Fibroblast of skin of left quadriceps (primary cell): ENCODE results near the gene CLMP.
"Not testable (repeated sequence)": the region's sequence is repeated elsewhere in the genome, so short reads cannot be mapped to it uniquely, and the experiment has no call there.

Source experiments
- DNase-seq, 2 experiments: peaks; one replicate each; pipeline ENCODE4 v3.0.0-alpha.2; 2013; ENCODE audit warnings: low read depth in 2 of 2

The CLMP gene

DNA sequence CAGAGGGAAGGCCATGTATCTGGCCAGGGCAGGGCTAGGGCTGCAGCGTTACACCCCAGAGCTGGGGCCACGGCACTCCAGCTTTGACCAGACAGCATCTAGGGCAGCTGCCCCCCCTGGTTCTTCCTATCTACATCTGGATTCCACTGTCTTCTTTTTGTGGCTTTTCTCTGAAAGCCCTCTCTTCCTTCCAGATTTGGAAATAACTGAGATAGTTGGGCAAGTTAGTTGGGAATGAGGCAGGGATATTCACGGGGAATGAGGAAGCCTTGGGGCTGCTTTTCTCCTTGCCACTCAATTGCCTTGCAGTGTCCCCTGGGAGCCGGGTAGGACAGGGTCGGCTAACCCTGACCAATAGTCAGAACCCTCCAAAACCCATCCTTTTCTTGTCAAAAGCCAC lies 26.8 kb downstream of the CLMP start:
- DNase-seq: no peak

DNA sequence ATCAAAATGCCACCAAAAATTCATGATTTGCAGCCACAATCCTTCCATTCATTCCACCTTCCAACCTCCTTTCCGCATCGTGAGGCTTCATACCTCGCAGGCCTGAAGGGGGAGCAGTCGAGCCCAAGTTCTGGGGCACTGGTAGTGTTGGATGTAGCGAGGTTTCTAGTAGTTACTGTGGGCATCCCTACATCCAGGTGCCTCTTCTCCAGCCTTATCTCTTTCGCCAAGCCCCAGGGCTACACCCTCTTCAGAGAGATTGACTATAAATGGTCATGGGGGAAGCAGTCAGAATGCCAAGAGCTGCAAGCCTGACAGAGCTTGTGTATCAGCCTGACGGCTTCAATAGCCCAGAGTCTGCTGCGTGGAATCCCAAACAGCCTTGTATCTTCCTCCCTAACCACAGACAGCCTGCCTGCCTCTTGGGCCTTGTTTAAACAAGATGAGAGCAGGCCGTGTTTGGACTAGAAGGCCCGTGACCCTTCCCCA lies 28.9 kb downstream of the CLMP start:
- peak; percentile 61 to 64 for DNase-seq

DNA sequence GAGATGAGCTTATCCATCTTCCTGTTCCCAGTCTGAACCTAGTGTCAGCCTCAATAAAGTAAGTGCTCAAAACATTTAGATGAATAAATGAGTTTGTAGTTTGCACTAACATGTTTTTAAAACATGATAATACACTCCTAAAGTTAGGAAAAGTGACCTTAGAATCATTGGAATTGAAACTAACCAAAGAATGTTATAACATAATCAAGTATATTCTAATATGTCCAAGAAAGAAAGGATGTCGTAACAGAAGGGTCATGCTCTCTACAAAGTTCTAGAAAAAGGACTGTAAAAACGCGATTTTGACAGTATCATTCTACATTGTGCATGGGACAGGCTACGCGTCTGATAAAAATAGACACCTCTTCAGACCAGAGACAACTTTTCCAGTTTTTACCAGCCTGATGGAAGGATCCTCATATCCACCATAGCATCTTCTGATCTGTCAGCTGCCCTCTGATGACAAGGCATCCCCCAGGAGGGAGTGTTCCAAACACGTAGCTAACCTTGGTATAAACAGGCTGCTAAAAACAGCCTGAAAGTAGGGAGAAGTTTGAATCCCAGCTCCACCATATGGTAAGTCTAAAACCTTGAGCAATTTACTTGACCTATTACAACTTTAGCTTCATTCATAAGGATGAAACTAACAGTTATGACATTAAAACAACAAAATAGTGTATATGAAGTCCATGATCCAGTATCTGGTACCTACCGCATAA lies 30.2 kb downstream of the CLMP start:
- DNase-seq: no peak

DNA sequence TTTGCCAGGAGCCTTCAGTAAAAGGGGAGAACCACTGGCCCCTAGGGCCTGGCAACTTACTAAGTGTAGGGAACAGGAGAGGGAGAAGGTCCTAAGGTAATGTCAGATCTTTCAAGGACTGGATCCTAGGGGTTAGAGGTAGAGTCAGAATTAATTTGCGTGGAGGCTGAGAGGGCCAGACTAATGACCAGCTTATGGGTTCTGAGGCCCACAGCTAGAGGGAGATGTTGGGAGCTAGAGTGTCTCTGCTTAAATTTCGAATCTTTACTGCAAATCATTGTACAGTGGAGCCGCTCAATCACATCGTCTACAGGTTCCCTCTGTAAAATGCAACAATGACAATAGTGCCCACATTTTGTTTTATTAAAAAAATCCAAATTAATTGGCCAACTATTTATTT lies 31.4 kb downstream of the CLMP start:
- no peak for DNase-seq

DNA sequence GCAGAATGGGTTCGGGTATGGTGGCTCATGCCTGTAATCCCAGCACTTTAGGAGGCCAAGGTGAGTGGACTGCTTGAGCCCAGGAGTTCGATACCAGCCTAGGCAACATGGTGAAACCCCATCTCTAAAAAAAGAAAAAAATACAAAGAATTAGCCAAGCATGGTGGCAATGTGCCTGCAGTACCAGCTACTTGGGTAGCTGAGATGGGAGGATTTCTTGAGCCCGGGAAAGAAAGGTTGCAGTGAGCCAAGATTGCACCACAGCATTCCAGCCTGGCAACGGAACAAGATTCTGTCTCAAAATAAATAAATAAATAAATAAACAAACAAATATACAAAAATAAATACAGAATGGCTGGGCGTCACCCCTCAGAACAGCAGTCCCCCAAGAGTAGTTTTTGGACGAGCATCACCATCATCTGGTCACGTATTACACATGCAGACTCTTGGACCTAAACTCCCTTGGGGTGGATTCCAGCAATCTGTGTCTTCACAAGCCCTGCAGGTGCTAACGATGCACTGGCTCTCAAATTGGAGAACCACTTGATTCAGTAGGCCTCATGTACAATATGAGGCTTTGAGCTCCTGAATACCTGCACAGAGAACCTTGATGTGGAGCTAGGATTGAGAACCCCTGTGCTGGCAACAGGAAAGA lies 33.5 kb downstream of the CLMP start:
- no peak for DNase-seq

DNA sequence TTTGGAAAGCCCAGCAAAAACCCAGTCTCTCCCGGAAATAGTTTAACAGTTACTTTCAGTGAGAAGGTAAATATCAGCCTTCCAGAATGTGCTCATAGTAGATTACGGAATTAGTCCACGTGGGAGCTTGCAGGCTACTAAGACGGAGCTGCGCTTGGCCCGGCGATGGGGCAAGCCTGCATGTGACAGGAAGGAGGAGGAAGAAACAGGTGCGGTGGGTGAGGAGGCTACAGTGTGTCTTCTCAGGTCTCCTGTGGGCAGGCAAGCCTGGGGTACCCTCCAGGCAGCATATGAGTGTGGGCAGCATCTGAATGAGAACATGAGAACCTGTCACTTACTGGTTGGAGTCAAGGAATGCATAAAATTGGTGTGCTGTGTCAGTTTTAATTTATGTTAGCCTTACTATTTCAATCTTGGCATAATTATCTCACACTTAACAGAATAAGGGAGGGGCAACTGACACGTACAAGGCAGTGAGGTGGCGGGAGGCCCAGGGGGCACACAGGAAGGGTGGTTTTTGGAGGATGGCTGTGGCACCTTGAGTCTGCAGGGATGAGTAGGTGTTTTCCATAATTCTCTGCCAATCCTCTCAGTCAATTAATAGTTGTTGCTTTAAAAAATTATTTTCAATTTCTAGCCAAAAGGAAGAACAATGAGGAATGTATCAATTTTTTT lies 35.7 kb downstream of the CLMP start:
- no peak for DNase-seq

DNA sequence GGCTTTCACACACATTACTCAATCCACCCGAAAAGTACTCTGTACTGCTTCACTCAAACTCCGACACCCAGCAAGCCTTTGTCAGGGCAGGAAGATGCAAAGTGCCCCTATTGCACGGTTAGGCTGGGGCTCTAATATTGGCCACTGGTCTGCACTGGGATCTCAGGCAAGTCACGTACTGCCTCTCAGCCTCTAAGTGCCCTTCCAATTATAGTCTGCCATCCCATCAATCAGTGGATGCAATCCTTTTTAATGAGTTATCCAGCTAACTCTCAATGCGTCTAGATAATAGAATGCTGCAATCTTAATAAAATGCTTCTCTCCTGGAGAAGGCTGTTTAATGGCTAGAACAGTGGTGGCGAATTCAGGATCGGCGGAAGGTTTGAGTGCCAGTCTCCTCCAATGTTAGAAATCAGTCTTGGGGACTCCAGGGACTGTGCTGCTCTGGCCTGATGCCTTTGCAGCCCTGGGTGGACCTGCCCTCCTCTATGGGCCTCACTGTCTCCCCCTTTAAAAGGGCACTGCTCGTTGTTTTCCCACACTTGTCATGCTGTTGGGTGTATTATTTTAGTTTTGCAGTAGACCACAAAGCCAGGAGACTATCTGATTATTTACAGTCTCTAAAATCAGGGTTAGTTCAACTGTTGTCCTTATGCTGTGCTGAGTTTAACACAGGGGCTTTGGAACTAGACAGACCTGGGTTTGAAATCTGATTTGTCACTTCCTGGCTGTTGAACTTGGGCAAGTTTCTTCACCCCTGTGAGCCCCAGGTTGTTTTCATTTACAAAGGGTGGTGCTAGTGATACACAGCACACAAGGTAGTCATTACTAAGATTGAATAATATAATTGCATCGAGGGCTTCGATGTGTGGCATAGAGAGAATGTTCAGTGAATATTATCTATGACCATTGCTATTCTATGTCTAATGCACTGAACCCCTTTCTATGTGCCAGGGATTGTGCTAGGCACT lies 36.7 kb downstream of the CLMP start:
- no peak for DNase-seq

DNA sequence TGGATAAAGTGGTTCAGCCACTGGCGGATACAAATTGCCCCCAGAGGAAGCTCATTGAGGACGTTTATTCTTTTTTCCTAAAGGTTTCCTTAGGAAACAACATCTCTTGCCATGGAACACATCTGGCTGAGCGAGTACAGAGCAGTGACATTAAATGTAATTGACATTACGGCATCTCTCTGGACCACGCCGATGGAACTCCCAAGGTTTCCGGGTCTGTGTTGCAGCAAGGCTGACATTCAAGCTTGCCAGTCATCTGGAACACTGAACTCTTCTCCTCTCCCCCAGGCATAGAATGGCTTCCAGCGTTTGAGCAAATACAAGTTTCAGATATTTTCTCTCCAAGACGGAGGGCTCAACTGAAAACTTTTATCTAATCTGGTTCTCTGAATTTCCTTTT lies 42.1 kb downstream of the CLMP start:
- no peak for DNase-seq

DNA sequence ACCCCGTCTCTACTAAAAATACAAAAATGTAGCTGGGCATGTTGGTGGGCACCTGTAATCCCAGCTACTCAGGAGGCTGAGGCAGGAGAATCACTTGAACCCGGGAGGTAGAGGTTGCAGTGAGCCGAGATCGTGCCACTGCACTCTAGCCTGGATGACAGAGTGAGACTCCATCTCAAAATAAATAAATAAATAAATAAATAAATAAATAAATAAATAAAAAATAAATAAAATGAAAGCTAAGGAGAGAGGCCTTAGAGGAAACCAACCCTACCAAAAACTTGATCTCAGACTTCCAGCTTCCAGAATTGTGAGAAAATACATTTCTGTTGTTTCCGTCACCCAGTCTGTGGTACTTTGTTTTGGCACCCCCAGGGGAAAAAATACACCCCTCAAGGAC lies 42.7 kb downstream of the CLMP start:
- DNase-seq: not testable (repeated sequence)

DNA sequence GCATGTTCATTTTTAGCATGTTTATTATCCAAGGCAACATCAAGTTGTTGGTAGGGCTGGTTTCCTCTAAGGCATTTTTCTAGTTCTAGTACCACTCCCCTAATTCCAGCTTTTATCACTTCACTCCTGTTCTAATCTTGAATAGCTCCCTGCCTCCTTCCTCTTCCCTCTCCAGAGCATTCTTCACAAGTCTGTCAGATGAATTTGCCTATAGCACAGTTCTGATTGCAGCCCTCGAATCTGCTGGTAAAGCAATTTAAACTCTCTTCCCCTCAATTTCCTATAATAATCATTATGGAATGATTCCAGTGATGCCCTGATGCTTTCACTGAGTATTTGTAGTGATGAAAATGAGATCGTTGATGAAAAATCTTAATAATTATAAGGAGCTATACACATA lies 43.3 kb downstream of the CLMP start:
- no peak for DNase-seq

DNA sequence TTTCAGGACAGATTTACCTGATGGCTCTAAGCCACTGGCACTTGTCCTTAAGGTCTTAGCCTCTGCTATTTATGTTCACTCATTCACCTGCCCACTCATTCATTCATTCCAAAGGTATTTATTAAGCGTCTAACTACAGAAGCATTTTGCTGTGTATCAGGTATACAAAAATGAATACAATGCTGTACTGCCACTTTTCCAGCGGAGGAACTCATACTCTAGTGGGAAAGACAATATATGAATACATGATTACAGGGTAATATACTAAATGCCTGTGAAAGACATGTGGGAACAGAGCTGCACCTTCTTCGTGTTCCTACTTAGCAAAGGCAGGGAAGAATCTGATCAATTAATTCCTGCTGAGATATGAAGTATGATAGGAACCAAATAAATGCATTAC lies 43.7 kb downstream of the CLMP start:
- DNase-seq: no peak

DNA sequence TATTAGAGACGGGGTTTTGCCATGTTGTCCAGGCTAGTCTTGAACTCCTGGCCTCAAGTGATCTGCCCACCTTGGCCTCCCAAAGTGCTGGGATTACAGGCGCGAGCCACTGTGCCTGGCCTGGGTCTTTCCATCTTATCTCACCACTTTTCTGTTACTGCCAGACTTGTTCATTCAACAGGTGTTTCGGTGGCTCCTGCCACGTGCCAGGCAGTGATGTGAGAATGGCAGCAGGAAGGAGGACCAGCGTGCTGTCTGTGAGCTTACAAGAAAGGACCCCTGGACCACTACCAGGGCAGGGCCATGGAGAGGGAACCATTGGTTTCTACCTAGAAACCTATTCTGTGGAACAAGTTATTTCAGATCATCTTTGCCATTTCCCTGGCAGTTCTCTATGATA lies 44.2 kb downstream of the CLMP start:
- no peak for DNase-seq

DNA sequence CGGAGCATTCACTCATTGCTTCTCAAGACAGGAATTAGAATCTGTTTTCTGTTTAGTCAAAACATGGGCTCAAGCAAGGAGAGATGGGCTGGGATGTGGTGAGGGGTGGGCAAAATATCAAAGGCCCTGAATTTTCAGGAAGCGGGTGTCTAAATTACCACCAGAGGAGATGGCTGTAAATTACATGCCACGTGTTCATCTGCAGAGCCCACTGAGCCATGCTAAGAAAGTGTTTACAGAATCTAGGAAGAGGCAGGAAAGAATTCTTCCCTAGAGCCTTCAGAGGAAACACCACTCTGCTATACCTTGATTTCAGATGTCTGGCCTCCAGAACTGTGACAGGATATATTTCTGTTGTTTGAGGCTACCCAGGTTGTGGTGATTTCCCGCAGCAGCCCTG lies 46.1 kb downstream of the CLMP start:
- no peak for DNase-seq

DNA sequence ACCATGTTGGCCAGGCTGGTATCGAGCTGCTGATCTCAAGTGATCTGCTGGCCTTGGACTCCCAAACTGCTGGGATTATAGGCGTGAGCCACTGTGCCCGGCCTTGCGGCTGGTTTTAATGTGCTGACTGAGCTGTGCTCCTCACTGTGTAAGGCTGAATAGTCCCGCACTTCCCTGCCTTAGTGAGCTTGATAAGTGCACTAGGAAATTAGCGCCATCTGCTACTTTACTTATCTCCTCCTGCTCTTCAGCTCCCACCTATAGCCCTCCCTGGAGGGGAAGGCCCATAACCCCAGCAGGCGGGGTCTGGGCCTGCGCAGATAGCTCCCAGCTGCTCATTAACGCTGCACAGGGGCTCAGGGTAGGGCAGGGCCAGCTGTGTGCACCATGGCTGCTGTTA lies 49.4 kb downstream of the CLMP start:
- DNase-seq: no peak

DNA sequence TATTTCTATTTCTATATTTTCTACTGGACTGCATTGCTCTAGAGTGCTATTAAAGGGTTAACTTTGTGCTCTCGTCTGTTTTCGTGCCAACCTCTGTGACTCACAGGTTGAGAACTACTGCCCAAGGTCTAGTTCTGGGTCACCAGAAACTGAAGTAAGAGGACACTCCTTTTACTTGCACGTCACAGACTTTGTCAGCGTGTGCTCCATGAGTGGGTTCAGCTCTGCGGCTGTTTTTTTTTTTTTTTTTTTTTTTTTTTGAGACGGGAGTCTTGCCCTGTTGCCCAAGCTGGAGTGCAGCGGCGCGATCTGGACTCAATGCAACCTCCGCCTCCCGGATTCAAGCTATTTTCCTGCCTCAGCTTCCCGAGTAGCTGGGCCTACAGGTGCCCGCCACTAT lies 49.8 kb downstream of the CLMP start:
- no peak for DNase-seq

DNA sequence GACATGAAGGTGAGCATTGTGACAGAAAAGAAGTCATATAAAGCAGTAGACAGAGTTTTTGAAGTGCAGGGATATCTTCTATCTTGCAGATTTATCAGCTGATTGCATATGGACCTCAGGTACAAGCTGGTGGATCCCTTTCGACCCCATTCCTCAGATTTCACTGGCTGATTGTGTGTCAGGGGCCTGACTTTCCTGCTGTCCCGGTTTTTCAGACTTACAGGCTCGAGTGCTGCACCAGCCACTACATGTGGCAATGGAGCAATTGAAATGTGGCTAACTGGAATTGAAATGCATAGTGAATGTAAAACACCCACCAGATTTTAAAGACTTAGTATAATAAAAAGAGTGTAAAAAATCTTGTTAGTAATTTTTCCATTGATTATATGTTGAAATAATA lies 50.3 kb downstream of the CLMP start:
- DNase-seq: no peak

DNA sequence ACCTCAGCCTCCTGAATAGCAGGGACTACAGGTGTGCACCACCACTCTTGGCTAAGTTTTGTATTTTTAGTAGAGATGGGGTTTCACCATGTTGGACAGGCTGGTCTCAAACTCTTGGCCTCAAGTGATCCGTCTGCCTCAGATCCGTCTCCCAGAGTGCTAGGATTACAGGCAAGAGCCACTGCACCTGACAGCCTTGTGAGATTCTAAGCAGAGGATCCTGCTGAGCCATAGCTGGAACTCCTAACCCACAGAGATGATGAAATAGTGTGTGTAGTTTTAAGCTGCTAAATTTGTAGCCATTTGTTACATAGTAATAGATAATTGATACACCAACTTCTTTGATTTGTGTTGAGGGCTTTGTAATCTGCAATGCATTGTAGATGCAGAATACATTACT lies 51.1 kb downstream of the CLMP start:
- DNase-seq: no peak

DNA sequence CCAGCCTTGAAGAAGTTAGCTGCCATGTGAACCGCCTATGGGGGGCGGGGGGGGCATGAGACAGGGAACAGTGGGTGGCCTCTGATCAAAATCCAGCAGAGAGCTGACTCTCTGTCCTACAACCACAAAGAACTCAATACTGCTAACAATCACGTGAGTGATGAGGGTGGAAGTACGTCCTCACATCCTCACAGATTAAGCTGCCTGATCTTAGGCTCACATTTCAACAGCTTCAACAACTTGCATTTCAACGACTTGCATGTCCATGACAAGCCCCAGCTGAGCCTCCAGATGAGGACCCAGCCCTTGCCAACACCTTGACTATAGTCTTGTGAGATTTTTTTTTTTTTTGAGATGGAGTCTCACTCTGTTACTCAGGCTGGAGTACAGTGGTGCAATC lies 51.6 kb downstream of the CLMP start:
- no peak for DNase-seq

DNA sequence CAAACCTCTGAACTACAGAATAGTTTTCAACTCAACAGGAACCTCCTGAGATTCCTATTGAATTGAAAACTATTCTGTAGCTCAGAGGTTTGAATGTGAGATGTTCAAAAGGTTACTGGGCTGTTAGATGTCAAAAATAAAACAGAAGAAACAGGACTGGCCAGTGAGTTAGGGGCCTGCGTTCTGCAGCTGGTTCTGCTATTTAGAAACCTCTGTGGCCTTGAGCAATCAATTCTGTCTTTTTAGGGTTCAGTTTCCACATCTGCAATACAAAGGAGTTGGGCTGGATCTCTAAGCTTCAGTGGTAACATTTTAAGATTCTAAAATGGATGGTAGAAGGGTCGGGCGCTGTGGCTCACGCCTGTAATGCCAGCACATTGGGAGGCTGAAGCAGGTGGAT lies 55.8 kb downstream of the CLMP start:
- DNase-seq: no peak

DNA sequence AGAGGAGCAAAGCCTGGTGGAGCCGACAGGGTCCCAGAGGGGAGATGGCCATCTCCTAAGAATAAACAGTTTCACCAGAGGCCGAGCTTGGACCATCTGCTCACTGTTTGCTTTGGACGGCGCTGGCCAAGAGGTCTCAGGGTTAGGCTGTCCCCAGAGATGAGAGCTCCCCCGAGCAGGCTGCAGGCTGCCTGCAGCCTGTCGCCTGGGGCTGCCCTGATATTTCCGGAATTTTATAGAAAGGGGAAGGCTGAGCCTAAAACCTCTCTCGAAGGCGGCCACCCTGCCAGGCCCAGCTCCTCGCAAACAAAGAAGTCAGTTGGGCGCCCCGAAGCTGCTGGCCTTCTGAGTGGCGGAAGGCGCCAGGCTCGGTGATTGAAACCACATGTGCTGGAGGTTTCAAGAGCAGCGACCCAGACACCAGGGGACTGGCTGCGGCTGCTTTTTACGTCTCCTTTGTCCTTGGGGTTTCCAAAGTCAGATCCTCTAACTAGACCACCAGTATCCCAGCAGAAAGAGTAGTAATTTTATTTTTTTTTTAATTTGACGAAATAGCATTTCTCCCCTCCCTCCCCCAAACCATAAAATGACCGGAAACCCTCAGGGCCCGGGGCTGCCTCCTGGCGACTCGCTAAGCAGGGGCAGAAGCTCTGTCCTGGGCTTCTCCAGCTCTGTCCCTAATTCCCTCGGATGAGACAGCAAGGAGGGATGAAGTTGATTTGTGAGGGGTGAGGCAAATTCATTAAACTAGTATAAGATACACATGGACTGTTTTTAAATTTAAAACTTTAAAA lies 57.4 kb downstream of the CLMP start:
- DNase-seq: peak; percentile 61 to 66

DNA sequence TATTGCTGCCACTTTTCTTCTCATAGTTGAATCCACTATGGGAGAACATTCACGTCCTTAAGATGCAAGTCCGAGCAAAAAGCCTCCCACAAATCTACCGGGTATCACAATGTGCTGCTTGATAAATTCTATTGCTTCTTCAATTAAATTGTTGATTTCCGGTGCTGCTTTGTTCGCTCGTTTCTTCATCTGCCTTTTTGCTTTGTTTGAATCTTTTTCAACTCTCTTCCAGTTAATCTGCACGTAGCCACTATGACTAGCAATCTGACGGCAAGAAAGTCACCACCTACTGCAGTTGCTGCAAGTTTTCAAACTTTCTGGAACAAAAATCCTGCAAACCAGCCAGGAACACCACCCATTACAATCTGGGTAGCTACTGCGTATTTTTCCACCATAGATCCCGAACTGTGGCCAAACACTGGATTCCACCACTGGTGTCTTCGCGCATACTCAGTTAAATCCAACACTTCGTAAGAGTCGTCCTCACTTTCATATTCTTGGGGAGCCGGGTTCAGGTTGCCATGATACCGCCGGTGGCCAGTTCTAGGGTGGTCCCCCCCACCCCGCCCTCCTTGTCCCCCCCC lies 59.1 kb downstream of the CLMP start:
- DNase-seq: no peak
